ENCODE data around the gene PIGK. TPM values are rescaled to one million over a fixed set of nuclear protein-coding genes. Genes with fewer than 3 reads are reported as not detected.

The PIGK gene
- total and polyA plus RNA-seq, 2 donors (not counting 3 experiments of a cell fraction or from before 2014, with no cell fraction given) = 12.3 to 32.3 TPM

- TF ChIP-seq CTCF (IDR thresholded peaks at IDR 0.05; ENCODE audit: extremely low read depth in 1 of 2, insufficient read depth in 1 of 2, low read depth in 1 of 2, low read length in 2 of 2) (no peak), GATA2 (IDR thresholded peaks at IDR 0.05; ENCODE audit: insufficient read depth, insufficient read length, low read depth, low read length) (no peak), POLR2A (IDR thresholded peaks at IDR 0.05; ENCODE audit: low read depth, low read length) (no peak), POLR2AphosphoS5 (IDR thresholded peaks at IDR 0.05; ENCODE audit: insufficient read depth, low read depth, low read length) (no peak), MAX (IDR thresholded peaks at IDR 0.05; ENCODE audit: insufficient read depth, insufficient read length) (no peak)
- dilution Hi-C loops (cut with MboI; ENCODE audit: extremely low pct_ligation_motif_present, low sequenced_read_pairs) (no loop called here), intact Hi-C loops (cut with micrococcal nuclease) (no loop called here)
- no peaks in the 10 kb centered on the region for H3K9me1 ChIP-seq (replicated peaks; ENCODE audit: control insufficient read depth, extremely low read depth, insufficient read depth, low read length)
- no peak overlapping the region for H3K4me2 ChIP-seq (ENCODE audit: insufficient read depth, low read length)
- H3K4me3 ChIP-seq (replicated peaks in 1 of 3; ENCODE audit: insufficient read depth in 1 of 3, low read depth in 1 of 3, low read length in 3 of 3) = no peak overlapping the region
- H3K9ac ChIP-seq (replicated peaks; ENCODE audit: extremely low read depth, insufficient read depth, low read length) = no peak overlapping the region
- H4K20me1 ChIP-seq (replicated peaks; ENCODE audit: control insufficient read depth, extremely low read depth, insufficient read depth, low read length) = no peaks in the 10 kb centered on the region
- no peaks in the 10 kb centered on the region for H3K9me3 ChIP-seq (replicated peaks; ENCODE audit: control insufficient read depth, insufficient read depth, low read length)
- H3K27ac ChIP-seq (ENCODE audit: insufficient read depth, low read depth, low read length) = no peak overlapping the region
- FAIRE-seq (no peak), DNase-seq (ENCODE audit: low read depth, low spot score) (no peak)
- POLR2A ChIA-PET = no interaction called here
- H3K4me1 ChIP-seq (ENCODE audit: control insufficient read depth, extremely low read depth, insufficient read depth, low read length) = no peaks in the 10 kb centered on the region
- H3K27me3 ChIP-seq (ENCODE audit: control insufficient read depth in 2 of 2, insufficient read depth in 2 of 2, low read length in 2 of 2) = peaks cover 0 to 5% of the 10 kb centered on the region in 2 experiments
- no peaks in the 10 kb centered on the region for H3K79me2 ChIP-seq (ENCODE audit: control insufficient read depth, insufficient read depth, low read length)
- no TSS peak for BruUV-seq (replicated peaks)
- no peak overlapping the region for H2AFZ ChIP-seq (ENCODE audit: low read depth, low read length)
- H3K36me3 ChIP-seq (ENCODE audit: control insufficient read depth in 2 of 2, extremely low read depth in 1 of 2, insufficient read depth in 2 of 2, low read length in 2 of 2) = no peaks in the 10 kb centered on the region
- CTCF ChIA-PET = interaction anchor here (1.3 kb wide), 1 partner anchor 10 kb away, joined by 4 read pairs; no protein-coding TSS in a partner anchor
These were observed 142.5 kb downstream of the PIGK start for GRCh38 chr1:77076759-77077158.

GRCh38 chr1:77068013-77068412 lies 151.2 kb downstream of the PIGK start:
- H3K9me1 ChIP-seq (replicated peaks; ENCODE audit: control insufficient read depth, extremely low read depth, insufficient read depth, low read length) = no peaks in the 10 kb centered on the region
- dilution Hi-C loops (cut with MboI; ENCODE audit: extremely low pct_ligation_motif_present, low sequenced_read_pairs) (no loop called here), intact Hi-C loops (cut with micrococcal nuclease) (no loop called here)
- no peak overlapping the region for H3K4me3 ChIP-seq (replicated peaks in 1 of 3; ENCODE audit: insufficient read depth in 1 of 3, low read depth in 1 of 3, low read length in 3 of 3)
- no peak for DNase-seq (ENCODE audit: low read depth, low spot score)
- no peaks in the 10 kb centered on the region for H3K4me1 ChIP-seq (ENCODE audit: control insufficient read depth, extremely low read depth, insufficient read depth, low read length)
- FAIRE-seq = no peak
- H3K27me3 ChIP-seq (ENCODE audit: control insufficient read depth in 2 of 2, insufficient read depth in 2 of 2, low read length in 2 of 2) = peaks cover 0 to 5% of the 10 kb centered on the region in 2 experiments
- H3K27ac ChIP-seq (ENCODE audit: insufficient read depth, low read depth, low read length) = no peak overlapping the region
- H2AFZ ChIP-seq (ENCODE audit: low read depth, low read length) = no peak overlapping the region
- ChIA-PET CTCF (no interaction called here), POLR2A (no interaction called here)
- TF ChIP-seq MYC (IDR thresholded peaks at IDR 0.05; ENCODE audit: low read depth, low read length) (no peak), EZH2 (IDR thresholded peaks at IDR 0.05; ENCODE audit: borderline replicate concordance, low read depth, low read length, severe bottlenecking) (no peak), POLR2AphosphoS5 (IDR thresholded peaks at IDR 0.05; ENCODE audit: insufficient read depth, low read depth, low read length) (no peak), POLR2A (IDR thresholded peaks at IDR 0.05; ENCODE audit: low read depth, low read length) (no peak), GATA2 (IDR thresholded peaks at IDR 0.05; ENCODE audit: insufficient read depth, insufficient read length, low read depth, low read length) (no peak), CTCF (IDR thresholded peaks at IDR 0.05; ENCODE audit: extremely low read depth in 1 of 2, insufficient read depth in 1 of 2, low read depth in 1 of 2, low read length in 2 of 2) (no peak), MAX (IDR thresholded peaks at IDR 0.05; ENCODE audit: insufficient read depth, insufficient read length) (no peak), FOS (IDR thresholded peaks at IDR 0.05; ENCODE audit: borderline replicate concordance, insufficient read depth, low read length) (no peak), JUN (IDR thresholded peaks at IDR 0.05; ENCODE audit: borderline replicate concordance, insufficient read depth, insufficient read length, low read depth) (no peak)
- H3K36me3 ChIP-seq (ENCODE audit: control insufficient read depth in 2 of 2, extremely low read depth in 1 of 2, insufficient read depth in 2 of 2, low read length in 2 of 2) = no peaks in the 10 kb centered on the region
- no peak overlapping the region for H3K9ac ChIP-seq (replicated peaks; ENCODE audit: extremely low read depth, insufficient read depth, low read length)
- no peaks in the 10 kb centered on the region for H4K20me1 ChIP-seq (replicated peaks; ENCODE audit: control insufficient read depth, extremely low read depth, insufficient read depth, low read length)
- H3K9me3 ChIP-seq (replicated peaks; ENCODE audit: control insufficient read depth, insufficient read depth, low read length) = no peaks in the 10 kb centered on the region
- H3K4me2 ChIP-seq (ENCODE audit: insufficient read depth, low read length) = no peak overlapping the region
- no TSS peak for BruUV-seq (replicated peaks)
- H3K79me2 ChIP-seq (ENCODE audit: control insufficient read depth, insufficient read depth, low read length) = no peaks in the 10 kb centered on the region

Measured in endothelial cell of umbilical vein (primary cell).